Central memory CD4-positive, alpha-beta T cell (primary cell): ENCODE data around the gene SLC12A7.
"Not testable (repeated sequence)": the region's sequence is repeated elsewhere in the genome, so short reads cannot be mapped to it uniquely, and the experiment has no call there.

Experiments used
- DNase-seq: peaks from one replicate; pipeline ENCODE4 v3.0.0; 2022

Gene SLC12A7

DNA sequence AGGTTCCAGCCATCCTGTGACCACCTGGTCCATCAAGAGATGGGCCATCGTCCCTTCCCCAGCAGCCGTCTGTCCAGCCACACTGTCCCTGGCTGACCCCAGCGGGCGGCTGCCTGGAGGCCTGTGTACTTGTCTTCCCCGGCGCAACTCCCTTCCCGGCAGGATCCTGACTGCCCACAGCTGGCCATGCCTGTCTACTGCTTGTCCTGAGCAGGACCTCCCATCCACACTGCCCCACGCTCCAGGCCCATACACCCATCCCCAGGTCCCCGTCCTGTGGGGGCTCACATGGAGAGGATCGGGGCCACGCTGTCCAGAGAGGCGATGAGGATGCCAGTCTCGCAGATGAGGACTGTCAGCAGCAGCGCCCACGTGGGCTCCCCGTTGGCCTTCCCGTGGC lies 35.5 kb downstream of the SLC12A7 start:
- no peak for DNase-seq

DNA sequence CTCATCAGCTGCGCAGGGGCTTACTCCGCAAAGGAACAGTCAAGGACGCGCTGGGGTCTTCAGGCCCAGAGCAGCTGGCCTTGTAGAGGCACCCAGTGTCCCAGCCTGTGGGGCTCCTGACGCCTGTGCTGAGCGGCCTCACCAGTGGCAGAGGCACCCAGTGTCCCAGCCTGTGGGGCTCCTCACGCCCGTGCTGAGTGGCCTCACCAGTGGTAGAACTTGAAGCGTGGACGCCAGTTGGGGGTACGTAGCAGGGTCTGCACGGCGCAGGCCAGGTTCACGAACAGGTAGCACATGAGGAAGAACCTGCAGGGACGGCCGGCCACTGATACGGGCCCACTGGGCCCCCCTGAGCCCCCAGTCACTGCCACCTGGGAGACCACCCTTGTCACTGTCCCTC lies 35.9 kb downstream of the SLC12A7 start:
- no peak for DNase-seq

DNA sequence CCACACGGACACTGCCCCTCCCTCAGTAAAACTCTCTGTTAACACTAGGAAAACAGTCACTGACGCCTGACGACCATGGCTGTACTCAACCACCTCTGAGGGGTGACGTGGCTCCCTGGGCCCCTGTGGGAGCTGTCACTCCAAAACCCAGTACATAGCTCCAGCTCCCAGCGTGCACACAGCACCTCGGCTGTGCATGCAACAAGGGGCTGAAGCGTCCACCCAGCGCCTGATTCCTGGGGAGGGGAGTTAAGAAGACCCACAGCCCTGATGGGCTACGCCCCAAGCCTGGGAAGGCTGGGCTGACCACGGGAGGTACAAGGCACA lies 36.3 kb downstream of the SLC12A7 start:
- DNase-seq = no peak

DNA sequence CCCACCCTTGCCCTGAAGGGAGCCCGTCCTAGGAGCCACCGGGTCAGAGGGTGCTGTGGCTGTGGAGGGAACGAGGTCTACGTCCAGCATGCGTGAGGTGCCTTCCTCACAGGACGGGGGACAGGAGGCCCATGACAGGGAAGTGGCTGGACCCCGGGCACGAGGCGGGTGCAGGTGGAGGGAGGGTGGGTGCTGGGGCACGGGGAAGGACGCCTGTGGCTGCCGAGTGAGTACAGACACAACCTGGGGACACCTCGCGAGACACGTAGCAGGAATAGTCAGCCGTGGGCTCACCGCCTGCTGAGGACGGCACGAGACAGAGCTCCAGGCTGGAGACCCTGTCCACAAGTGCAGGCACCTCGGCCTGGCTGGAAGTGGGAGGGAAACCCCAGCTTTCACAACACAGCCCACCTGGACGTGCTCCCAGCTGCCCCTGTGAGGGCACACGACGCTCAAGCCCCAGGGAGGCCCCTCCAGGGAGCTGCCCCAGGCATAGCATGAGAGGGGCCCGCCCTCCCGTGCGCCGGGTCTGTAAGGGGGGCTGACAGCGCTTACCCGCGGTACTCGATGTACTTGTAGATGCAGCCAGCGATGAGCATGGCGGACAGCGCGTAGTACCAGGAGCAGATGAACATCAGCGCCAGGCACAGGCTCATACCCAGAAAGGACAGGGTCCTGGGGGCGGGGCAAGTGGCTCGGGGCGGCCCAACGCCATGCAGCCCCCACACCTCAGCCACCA lies 36.9 kb downstream of the SLC12A7 start:
- no peak for DNase-seq

DNA sequence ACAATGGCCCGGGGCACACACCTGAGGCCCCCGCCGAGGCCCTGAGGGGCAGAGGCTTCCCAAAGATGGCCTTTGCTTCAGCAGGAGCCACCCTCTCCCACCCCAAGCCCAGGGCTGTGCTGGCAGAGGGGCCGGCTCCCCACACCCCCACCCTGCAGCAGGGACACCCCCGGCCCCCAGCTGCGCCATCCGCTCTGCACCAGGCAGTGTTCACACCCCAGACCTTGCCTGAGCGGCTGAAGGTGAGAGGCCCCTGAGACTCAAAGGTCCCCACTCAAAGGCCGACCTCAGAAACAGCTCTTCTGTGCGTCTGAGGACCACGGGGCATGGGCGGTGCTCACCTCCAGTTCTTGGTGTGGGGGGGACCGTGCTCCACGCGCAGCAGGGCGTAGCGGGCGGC lies 37.6 kb downstream of the SLC12A7 start:
- no peak for DNase-seq

DNA sequence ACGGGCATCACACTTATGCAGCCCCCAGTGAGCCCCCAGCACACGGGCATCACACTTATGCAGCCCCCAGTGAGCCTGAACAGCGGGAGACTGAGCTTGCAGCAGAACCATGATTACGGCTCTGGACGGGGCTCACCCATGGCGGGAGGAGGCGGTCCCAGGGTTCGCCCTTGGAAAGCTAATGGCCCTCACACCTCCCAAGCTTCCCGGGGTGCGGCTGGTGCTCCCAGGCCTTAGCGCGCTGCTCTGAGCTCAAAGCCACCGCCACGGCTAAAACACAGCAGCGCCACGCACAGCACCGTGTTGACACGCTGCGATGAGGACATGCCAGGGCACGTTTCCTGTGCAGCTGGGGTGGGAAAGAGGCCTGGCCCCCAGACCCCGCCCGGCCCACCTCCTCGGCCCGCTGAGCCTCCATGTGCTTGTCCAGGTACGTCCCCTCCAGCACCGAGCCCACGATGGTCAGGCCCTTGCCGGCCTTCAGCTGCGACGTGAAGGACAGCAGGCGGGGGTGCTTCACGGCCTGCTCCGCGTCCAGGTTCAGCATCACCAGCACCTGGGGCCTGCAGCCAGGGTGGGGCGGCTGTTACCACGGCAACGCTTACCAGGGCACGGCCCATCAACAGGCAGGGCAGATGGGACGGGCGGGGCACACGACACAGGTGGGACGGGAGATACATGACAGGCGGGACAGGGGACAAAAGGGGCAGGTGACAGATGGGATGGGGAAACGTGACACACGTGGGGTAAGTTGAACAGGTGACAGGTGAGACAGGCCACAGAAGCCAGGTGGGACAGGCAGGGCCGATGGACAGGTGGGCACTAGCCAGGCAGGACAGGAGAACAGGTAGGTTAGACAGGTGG lies 38.4 kb downstream of the SLC12A7 start:
- no peak for DNase-seq

DNA sequence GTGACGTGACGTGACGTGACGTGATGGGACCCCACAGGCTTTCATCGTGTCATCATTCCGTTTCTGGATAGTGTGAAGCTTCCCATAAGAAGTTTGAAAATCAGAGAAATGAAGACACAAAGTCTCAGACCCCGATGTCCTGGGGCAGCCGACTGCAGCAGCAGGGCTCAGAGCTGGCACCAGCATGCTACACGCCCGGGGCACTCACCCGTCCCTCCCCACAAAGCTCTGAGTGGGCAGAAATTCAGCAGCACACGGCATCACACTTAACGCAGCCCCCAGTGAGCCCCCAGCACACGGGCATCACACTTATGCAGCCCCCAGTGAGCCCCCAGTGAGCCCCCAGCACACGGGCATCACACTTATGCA lies 42.2 kb downstream of the SLC12A7 start:
- no peak for DNase-seq

DNA sequence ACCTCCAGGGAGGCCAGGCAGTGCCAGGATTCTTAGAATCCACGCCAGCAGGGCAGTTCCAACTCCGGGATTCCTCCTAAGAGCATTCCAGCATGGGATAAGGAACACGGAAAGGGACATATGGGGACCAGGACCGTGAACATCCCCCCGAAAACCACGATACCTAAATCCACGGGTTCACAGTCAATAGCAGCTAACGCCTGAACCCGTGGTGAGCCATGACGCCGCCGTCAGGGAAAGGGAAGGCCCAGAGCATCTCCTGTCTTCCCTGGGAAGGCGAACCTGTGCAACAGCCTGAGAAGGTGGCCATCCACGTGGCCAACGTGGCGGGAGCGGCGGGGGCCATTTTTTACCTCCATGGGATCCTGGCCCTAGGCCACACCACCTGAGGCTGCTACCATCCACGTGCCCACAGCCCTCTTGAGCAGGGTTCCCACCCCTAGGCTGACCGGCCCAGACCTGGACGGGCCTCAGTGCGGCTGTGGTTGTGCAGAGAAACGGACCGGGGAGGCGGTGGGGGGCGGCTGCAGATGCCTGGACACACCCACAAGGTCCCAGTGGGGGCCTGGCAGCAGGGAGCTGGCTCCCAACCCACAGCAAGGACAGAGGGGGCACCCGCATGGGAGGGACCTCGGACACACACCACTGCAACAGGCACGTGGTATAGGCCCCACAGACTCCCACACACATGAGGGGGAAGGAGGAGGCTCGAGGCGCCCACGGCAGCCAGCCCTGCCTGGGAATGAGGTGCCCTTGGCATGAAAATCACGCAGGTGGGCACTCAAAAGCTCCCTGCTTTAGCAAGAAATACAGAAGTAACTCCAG lies 42.8 kb downstream of the SLC12A7 start:
- no peak for DNase-seq

DNA sequence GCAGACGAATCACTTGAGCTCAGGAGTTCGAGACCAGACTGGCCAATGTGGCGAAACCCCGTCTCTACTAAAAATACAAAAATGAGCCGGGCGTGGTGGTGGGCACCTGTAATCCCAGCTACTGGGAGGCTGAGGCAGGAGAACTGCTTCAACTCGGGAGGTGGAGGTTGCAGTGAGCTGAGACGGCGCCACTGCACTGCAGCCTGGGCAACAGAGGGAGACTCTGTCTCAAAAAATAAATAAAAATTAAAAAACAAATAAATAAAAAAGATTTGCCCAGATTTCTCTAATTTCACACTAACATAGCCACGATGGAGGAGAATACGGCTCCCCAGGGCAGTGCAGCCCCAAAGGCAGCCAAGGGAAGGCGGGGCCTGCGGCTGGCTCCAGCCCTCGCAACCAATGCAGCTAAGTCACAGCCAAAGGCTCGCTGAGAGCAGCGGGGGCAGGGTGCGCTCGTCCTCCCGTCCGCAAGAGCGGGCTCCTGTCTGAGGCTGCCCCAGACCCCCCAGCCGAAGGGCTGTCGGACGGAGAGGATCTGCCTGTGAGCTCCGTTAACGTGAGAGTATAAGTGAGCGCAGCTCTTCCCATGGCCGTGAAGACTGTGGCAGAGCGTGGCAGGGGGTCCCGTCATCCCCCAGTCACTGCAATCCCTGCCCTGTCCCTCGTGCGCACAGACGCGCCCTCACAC lies 43.5 kb downstream of the SLC12A7 start:
- no peak for DNase-seq

DNA sequence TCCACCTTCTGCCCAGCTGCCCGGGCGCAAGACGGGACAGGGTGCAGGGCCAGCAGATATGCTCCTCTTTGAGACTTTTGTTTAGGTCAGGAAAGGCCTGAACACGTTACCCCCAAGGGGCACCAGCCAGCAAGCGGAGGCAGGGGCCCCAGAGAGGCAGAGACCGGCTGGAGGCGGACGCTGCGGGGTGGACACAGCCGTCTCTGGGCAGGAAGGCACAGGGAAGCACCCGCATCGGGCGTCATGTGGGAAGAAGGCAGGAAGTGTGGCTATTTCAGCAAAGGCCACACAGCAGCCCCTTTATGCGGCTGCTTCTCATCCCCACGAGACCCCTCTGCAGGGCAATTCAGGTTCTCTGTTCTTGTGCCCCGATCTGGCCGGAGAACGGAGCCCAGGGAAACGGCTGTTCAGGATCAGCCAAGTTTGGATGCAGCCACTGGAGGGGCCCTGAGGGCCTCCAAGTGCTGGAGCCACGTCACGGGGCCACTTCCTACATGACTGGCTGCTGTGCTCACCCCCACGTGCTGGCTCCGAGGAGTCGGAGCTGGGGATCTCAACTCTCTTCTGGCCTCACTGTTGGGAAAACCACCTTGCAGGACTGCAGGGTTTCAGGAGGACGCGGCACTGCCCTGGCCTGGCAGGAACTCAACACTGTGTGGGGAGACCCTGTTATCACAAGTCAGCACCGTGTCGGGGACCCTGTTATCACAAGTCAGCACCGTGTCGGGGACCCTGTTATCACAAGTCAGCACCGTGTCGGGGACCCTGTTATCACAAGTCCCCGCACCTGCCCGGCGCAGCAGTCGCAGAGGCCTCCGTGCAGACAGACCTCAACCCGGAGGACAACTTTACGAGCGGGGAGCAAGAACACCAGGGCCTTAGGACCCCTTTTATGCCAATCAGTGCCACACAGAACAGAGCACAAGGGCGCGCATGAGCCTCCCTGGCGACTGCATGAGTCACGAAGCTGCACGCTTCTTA lies 44.4 kb downstream of the SLC12A7 start:
- DNase-seq = no peak

DNA sequence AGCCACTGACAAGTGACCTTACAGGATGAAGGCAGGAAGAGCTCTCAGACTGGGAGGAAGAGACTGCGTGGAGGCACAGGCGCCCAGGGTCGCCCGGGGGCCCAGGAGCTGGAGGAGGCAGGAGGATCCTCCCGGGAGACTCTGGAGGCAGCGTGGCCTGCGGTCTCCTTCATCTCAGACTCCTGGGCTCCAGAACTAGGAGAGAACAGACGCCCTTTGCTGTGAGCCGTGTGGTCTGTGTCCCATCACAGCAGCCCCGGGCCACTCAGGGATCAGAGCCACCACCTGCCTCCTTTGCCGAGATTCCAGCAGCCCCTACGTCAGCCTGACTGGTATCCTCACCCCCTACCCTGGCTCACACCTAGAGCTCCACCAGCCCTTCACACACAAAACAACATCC lies 45.2 kb downstream of the SLC12A7 start:
- DNase-seq = no peak

DNA sequence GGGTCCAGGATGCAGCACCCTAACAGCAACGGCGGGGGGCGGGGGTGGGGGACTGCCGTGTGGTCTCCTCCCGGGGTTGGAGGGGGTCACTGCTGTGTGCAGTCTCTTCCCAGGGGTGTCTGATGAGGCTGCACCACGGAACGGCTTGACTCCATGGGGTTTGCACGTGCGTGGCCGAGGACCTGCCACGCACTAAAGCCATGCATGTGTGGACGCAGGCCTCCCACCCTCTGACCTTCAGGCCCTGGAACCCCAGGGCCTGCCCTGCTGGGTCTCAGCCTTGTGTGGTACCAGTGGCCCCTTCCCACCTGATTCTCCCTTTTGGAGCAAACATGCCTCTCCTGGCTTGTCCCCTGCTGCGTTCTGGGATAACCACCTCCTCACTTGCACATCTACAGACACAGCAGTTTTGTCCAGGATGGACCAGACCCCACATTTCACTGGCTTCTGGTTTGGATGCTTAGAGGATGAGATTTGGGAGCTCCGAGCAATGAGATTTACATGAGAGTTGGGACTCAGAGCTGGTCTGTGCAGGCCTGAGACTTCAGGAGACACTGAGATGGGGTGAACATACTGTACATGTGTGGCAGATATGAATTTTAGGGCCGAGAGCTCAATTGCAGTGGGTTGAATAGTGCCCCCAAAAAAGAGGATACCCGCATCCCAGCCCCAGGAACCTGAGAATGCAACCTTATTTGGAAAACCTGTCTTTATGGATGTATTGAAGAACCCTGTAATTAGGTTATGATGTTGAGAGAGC lies 45.8 kb downstream of the SLC12A7 start:
- DNase-seq = no peak

DNA sequence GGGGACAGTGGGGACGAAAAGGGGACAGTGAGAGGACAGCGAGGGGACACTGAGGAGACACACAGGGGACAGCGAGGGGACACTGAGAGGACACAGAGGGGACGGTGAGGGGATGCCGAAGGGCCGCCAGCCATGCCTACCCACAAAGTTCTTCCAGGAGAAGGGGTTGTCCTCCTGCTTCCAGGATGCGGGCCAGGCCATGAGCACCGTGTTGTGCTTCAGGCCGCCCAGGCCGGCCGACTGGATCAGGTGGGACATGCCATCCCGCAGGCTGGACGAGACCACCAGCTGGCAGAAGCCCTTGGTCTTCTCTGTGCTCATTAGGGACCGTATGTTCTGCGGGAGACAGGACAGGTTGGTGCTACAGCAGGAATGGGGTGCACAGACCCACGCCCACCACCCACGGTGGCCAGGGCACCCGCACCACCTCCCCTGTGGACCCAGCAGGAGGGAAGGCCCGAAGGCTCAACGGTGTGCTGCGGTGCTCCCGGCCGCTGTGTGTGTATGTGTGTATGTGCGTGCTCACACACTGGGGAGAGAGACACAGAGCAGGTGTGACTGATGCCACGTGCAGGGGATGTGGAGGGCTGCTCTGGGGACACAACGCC lies 46.6 kb downstream of the SLC12A7 start:
- DNase-seq = no peak

DNA sequence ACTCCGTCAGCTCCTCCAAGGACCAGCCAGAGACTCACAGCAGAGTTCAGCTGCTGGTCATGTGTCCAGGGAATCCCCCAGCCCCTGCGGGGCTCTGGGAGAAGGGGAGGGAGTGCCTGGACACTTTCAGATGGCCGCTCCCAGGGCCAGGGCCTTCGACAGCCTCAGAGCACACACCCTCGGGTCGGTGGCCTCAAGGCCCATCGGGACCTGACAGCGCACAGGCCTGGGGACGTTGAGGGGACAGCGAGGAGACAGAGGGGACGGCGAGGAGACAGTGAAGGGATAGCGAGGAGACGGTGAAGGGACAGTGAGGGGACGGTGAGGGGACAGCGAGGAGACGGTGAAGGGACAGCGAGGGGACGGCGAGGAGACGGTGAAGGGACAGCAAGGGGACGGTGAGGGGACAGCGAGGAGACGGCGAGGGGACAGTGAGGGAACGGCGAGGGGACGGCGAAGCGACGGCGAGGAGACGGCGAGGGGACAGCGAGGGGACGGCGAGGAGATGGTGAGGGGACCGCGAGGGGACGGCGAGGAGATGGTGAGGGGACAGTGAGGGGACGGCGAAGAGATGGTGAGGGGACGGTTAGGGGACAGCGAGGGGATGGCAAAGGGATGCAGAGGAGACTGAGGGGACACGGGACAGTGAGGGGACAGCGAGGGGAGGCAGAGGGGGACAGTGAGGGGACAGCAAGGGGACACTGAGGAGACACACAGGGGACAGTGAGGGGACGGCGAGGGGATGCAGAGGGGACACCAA lies 47.3 kb downstream of the SLC12A7 start:
- DNase-seq = no peak

DNA sequence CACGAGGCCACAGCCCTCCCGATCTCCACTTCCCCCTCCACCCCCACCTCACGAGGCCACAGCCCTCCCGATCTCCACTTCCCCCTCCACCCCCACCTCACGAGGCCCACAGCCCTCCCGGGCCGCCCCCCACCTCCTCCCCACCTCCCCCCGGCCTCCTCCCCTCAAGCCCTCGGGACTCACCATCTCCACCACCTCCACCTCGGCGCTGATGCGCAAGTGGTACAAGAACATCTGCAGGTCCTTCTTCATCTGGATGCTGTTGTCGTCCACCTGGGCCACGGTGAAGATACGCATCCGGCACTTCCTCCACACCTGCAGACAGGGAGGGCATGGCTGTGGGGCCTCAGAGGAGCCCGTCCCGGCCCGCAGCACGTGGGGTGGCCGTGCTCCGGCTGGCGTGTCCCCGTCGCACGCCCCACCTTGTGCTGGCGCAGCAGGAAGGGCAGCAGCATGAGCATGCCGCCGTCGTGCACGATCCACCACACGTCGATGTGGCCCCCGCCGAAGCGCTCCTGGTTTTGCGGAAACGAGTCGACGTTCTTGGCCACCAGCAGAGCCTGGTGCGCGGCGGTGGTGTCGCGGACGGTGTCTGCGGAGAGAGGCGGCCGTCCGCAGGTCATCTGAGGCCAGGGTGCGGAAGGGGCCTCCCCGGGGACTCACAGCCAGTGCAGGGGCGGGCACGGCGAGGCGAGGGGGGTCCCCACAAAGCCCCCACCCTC lies 48.0 kb downstream of the SLC12A7 start:
- no peak for DNase-seq

DNA sequence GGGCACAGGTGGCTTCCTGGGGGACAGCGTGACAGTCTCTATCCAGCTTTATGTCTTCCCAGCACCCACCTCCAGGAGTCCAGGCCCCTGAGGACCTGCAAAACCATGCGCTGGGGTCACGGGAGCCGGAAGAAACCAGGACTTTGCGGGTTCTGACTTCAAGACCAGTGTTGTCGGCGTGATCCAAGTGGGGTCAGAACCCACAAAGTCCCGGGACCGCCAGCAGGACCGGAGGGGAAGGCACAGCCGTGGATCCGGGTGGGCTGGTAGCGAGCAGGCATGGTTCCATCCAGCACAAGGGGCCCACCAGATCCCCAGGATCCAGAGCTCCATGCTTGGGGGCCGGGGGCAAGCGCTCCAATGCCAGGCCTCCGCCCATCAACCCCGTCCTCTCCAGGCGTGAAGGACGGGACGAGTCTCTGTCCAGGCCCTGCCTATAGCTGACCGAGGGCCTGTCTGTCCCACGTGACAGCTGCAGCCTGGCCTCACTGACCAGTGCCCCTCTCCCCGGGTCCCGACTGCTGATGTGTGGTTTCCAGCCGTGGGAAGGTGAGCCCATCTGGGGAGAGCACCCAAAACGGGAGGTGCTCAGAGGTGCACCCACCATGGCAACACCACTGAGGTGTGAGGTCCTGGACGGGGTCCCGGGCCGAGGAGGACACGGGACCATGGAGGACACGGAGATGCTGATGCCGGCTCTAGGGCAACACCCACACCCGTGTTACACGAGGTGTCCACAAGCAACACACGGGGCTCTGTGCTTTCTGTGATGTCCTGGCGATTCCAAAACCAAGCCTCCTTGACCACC lies 48.9 kb downstream of the SLC12A7 start:
- no peak for DNase-seq

DNA sequence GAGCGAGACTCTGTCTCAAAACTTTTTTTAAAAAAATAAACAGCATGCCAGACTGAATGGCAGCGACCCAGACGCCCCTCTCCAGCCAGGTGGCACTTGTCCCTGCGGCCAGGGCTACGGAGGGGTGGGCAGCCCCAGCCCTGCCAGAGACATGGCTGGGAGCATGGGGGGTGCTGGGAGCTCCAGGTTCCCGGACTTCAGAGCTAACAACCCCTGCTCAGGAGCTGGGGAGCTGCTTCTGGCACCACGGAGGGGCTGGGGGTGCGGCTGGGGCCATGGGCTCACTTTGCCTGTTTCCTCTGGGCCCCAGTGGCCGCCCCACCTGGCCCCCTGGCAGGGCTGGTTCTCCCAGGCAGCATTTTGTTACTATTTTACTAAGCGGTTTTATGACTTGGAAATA lies 49.9 kb downstream of the SLC12A7 start:
- DNase-seq = no peak

DNA sequence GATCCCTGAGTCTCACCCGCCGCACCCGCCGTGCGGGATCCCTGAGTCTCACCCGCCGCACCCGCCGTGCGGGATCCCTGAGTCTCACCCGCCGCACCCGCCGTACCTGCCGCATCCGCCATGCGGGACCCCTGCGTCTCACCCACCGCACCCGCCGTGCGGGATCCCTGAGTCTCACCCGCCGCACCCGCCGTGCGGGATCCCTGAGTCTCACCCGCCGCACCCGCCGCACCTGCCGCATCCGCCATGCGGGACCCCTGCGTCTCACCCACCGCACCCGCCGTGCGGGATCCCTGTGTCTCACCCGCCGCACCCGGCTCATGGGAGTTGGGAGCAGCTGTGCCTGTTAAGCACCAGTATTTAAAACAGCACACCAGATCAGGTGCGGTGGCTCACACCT lies 50.6 kb downstream of the SLC12A7 start:
- not testable (repeated sequence) for DNase-seq
